Measurements from ENCODE around the gene BBOF1.
"Not testable (repeated sequence)": the region's sequence is repeated elsewhere in the genome, so short reads cannot be mapped to it uniquely, and the experiment has no call there.

The BBOF1 gene

DNA sequence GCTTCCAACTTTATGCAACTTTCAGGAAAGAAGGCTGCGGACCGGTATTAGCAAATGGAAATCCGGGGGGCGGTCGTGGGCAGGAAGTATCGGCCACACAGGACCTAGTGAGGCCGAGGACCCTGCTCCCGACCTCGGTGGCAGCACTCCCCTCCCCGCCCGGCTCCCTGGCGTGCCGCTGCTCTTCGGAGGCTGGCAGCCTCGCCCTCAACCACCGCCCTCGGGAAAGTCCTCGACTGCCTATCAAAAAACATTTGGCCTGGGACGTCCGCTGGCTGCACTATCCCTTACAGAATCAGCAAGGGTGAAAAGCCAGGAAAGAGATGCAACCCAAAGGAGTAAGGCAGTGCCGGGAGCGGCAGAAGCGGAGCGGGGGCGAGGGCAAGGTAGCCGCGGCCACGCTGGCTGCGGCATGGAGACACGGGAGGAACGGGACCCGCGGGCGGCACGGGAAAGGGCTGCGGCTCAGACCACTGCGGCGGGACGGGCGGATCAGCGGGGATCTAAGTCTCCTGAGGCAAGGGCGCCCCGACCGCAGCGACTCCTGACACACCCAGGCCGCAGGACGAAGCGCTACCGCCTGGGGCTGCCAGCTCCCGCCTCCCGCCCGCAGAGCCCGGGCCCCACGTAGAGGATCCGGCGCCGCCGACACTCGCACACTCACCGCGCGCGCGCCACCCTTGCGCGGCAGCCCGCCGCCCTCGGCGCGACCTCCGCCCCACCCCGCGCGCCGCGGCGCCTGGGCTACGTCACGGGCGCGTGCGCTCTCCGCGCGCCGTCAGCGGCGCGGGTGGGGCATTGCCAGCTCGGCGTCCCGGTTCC, at the start of gene BBOF1, which contains the start of gene ENTPD5:
Gene BBOF1, plus strand, starts transcription at position 764 of the 822 bp plus-strand sequence. CDS start 130 bp downstream, outside the sequence.
Gene ENTPD5, minus strand, starts transcription at position 703 of the 822 bp plus-strand sequence. CDS start 31,186 bp downstream, outside the sequence.
- DNase-seq (ENCODE audit: low read depth), result peak; percentile 83
- peak within 1 kb of the TSS; percentile 92 for H3K4me3 ChIP-seq (ENCODE audit: low read depth, low read length)
- TF ChIP-seq, protein P1, sequence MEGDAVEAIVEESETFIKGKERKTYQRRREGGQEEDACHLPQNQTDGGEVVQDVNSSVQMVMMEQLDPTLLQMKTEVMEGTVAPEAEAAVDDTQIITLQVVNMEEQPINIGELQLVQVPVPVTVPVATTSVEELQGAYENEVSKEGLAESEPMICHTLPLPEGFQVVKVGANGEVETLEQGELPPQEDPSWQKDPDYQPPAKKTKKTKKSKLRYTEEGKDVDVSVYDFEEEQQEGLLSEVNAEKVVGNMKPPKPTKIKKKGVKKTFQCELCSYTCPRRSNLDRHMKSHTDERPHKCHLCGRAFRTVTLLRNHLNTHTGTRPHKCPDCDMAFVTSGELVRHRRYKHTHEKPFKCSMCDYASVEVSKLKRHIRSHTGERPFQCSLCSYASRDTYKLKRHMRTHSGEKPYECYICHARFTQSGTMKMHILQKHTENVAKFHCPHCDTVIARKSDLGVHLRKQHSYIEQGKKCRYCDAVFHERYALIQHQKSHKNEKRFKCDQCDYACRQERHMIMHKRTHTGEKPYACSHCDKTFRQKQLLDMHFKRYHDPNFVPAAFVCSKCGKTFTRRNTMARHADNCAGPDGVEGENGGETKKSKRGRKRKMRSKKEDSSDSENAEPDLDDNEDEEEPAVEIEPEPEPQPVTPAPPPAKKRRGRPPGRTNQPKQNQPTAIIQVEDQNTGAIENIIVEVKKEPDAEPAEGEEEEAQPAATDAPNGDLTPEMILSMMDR (conservative IDR thresholded peaks at IDR 0.05; ENCODE audit: low read depth, low read length), result no peak

DNA sequence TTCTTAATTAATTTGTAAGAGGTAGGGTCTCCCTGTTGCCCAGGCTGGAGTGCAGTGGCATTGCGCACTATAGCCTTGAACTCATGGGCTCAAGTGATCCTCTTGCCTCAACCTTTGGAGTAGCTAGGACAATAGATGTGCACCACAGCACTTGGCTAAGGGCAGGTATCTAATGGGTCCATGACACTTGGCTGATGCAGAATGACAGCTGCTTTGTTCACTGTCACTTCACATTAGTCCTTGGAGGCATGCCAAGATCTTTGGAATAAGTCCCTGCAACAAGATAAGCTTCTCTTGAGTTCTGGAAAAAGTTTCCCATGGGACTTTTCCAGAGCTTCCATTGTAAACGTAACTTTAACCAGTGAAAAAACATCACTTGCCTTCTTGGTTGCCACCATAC, 45.7 kb upstream of the BBOF1 start:
- TF ChIP-seq, protein P1 (conservative IDR thresholded peaks at IDR 0.05; ENCODE audit: low read depth, low read length), result no peak
- DNase-seq (ENCODE audit: low read depth), result no peak
- no peak overlapping the region for H3K4me3 ChIP-seq (ENCODE audit: low read depth, low read length)

- TF ChIP-seq, protein P1 (conservative IDR thresholded peaks at IDR 0.05; ENCODE audit: low read depth, low read length), result no peak
- no peak for DNase-seq (ENCODE audit: low read depth)
- H3K4me3 ChIP-seq (ENCODE audit: low read depth, low read length), result no peak overlapping the region
These were observed 43.0 kb upstream of the BBOF1 start for GRCh38 chr14:73976125-73976524.

DNA sequence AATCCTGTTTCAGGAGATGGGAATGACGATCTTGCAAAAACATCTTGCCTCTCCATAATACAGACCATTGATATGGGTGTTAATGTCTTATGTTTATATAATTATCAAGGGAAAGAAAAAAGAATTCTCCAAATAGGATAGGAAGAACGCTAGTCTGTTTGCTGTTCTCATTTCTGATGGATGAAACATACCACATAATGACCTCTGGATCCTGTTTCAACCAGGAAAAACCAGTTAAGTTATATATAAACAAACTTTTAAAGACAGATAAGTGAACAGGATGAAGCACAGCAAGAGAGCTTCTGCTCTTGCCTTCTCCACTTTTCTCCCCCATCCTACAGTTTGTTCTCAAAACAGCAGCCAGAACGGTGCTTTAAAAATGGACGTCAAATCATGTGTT, 41.3 kb upstream of the BBOF1 start:
- DNase-seq (ENCODE audit: low read depth), result peak; percentile 85
- TF ChIP-seq, protein P1 (conservative IDR thresholded peaks at IDR 0.05; ENCODE audit: low read depth, low read length), result no peak
- no peak overlapping the region for H3K4me3 ChIP-seq (ENCODE audit: low read depth, low read length)

- DNase-seq (ENCODE audit: low read depth), result no peak
- TF ChIP-seq, protein P1 (conservative IDR thresholded peaks at IDR 0.05; ENCODE audit: low read depth, low read length), result no peak
- no peak overlapping the region for H3K4me3 ChIP-seq (ENCODE audit: low read depth, low read length)
These were observed 31.1 kb upstream of the BBOF1 start for GRCh38 chr14:73988065-73988464.

GRCh38 chr14:73988656-73989055, 30.5 kb upstream of the BBOF1 start:
- H3K4me3 ChIP-seq (ENCODE audit: low read depth, low read length), result not testable (repeated sequence)
- peak; percentile 40 for DNase-seq (ENCODE audit: low read depth)

GRCh38 chr14:73991092-73991491, 28.1 kb upstream of the BBOF1 start:
- DNase-seq (ENCODE audit: low read depth), result peak; percentile 20
- TF ChIP-seq, protein P1 (conservative IDR thresholded peaks at IDR 0.05; ENCODE audit: low read depth, low read length), result no peak
- no peak overlapping the region for H3K4me3 ChIP-seq (ENCODE audit: low read depth, low read length)

GRCh38 chr14:73994926-73995325, 24.2 kb upstream of the BBOF1 start:
- not testable (repeated sequence) for H3K4me3 ChIP-seq (ENCODE audit: low read depth, low read length); DNase-seq (ENCODE audit: low read depth)

Data from choroid plexus epithelial cell (primary cell).